ENCODE results near the gene KIR2DL3. TPM values are rescaled to one million over a fixed set of nuclear protein-coding genes. Genes with fewer than 3 reads are reported as not detected.

The KIR2DL3 gene
- total and polyA plus RNA-seq, 7 donors = not detected

GRCh38 chr19:54727562-54727961 is 10.8 kb upstream of the KIR2DL3 start:
- Histone ChIP-seq H3K4me1 (no peaks in the 10 kb centered on the region), H3K27me3 (ENCODE audit: insufficient read depth in 3 of 3, low read length in 2 of 3) (peaks cover 0 to 4% (median 0%) of the 10 kb centered on the region in 3 donors), H3K36me3 (ENCODE audit: insufficient read depth in 1 of 2, low read depth in 1 of 2) (no peaks in the 10 kb centered on the region), H3K9me3 (peaks cover 3% of the 10 kb centered on the region), H3K27ac (no peak overlapping the region), H3K4me3 (no peak overlapping the region)
- WGBS, 3 donors = 70 to 76% (median 76%) methylated on average over 10 of the region's 10 CpGs
- DNase-seq (no peak), ATAC-seq (no peak)
- no peak for TF ChIP-seq CTCF (IDR thresholded peaks at IDR 0.05)
- intact Hi-C loops (cut with DNase I) = no loop called here

- WGBS, 3 donors = 51 to 59% (median 53%) methylated on average over 3 of the region's 3 CpGs
- peaks cover 0 to 4% (median 0%) of the 10 kb centered on the region in 3 donors for H3K27me3 ChIP-seq (ENCODE audit: insufficient read depth in 3 of 3, low read length in 2 of 3)
- no peaks in the 10 kb centered on the region for H3K4me1 ChIP-seq
- ATAC-seq (no peak), DNase-seq (no peak)
- intact Hi-C loops (cut with DNase I) = no loop called here
- TF ChIP-seq CTCF (IDR thresholded peaks at IDR 0.05) = no peak
- no peak overlapping the region for H3K27ac ChIP-seq
- H3K9me3 ChIP-seq = no peaks in the 10 kb centered on the region
- no peak overlapping the region for H3K4me3 ChIP-seq
- no peaks in the 10 kb centered on the region for H3K36me3 ChIP-seq (ENCODE audit: insufficient read depth in 1 of 2, low read depth in 1 of 2)
Observed at GRCh38 chr19:54728167-54728566, 10.1 kb upstream of the KIR2DL3 start.

GRCh38 chr19:54729416-54730188 is 8.7 kb upstream of the KIR2DL3 start:
- Histone ChIP-seq H3K4me3 (no peak overlapping the region), H3K9me3 (no peaks in the 10 kb centered on the region), H3K36me3 (ENCODE audit: insufficient read depth in 1 of 2, low read depth in 1 of 2) (no peaks in the 10 kb centered on the region), H3K27me3 (ENCODE audit: insufficient read depth in 3 of 3, low read length in 2 of 3) (peaks cover 0 to 4% (median 0%) of the 10 kb centered on the region in 3 donors), H3K27ac (no peak overlapping the region), H3K4me1 (no peaks in the 10 kb centered on the region)
- 58 to 74% (median 71%) methylated on average over 15 of the region's 15 CpGs for WGBS, 3 donors
- intact Hi-C loops (cut with DNase I) = no loop called here
- TF ChIP-seq CTCF (IDR thresholded peaks at IDR 0.05) = no peak
- DNase-seq = no peak
- no peak for ATAC-seq

- 44 to 52% (median 49%) methylated on average over 8 of the region's 8 CpGs for WGBS, 3 donors
Observed at GRCh38 chr19:54731191-54731590, 7.1 kb upstream of the KIR2DL3 start.

More at GRCh38 chr19:54731191-54731590, 7.1 kb upstream of the KIR2DL3 start:
- Histone ChIP-seq H3K27ac (no peak overlapping the region), H3K4me3 (no peak overlapping the region), H3K9me3 (no peaks in the 10 kb centered on the region), H3K4me1 (no peaks in the 10 kb centered on the region), H3K27me3 (ENCODE audit: insufficient read depth in 3 of 3, low read length in 2 of 3) (peaks cover 0 to 4% (median 0%) of the 10 kb centered on the region in 3 donors), H3K36me3 (ENCODE audit: insufficient read depth in 1 of 2, low read depth in 1 of 2) (no peaks in the 10 kb centered on the region)
- no peak for TF ChIP-seq CTCF (IDR thresholded peaks at IDR 0.05)
- intact Hi-C loops (cut with DNase I) = no loop called here
- no peak for ATAC-seq
- DNase-seq = no peak
